ENCODE data around the gene ETFBKMT.
"Not testable (repeated sequence)": the region's sequence is repeated elsewhere in the genome, so short reads cannot be mapped to it uniquely, and the experiment has no call there.

The ETFBKMT gene

DNA sequence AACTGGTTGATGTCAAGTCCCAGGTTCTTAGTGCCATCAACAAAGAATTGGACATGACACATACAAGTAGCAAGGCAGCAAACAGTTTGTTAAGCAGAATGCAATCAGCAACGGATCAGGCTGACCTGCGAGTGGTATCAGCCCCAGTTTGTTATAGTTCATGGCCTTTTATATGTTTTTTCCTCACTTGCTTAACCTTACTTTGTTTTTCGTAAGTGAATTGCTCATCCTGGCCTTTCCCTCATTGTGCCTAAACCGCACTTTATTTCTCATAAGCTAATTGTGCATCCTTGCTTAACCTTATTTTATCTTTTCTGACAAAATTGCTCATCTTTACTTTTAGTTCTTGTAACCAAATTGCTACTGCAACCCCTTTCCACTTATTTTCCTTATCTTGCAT lies 4.1 kb downstream of the ETFBKMT start:
- Histone ChIP-seq H3K9ac (ENCODE audit: low read depth, low read length) (no peak overlapping the region), H3K4me1 (ENCODE audit: control insufficient read depth, insufficient read depth, low read length) (peaks cover under 1% of the 10 kb centered on the region), H3K27me3 (ENCODE audit: control insufficient read depth, insufficient read depth, low read length) (no peaks in the 10 kb centered on the region)

DNA sequence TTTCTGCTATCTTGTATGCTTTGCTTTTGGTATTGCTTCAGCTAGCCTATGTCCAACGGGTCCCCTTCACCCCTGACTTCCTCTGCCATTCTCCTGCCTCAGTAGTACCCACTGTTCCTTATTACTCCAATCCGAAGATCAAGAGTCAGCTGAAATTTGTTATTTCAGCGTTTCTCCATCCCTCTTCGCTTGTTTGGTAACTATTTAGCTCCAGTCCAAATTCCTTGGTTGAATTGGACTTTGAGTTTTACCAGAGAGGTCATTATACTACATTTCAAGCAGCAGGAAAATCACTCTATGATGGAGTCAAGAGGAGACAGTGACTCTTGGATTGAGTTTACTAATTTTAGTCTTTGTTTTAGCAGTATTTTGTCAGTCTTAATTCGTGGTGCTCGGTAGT lies 4.5 kb downstream of the ETFBKMT start:
- no peak overlapping the region for H3K9ac ChIP-seq (ENCODE audit: low read depth, low read length)
- H3K36me3 ChIP-seq (ENCODE audit: control insufficient read depth, insufficient read depth, low read length) = no peaks in the 10 kb centered on the region
- no peaks in the 10 kb centered on the region for H3K27me3 ChIP-seq (ENCODE audit: control insufficient read depth, insufficient read depth, low read length)
- H3K9me3 ChIP-seq (ENCODE audit: control insufficient read depth, insufficient read depth, low read length) = peaks cover 3% of the 10 kb centered on the region
- H3K4me3 ChIP-seq (ENCODE audit: low read depth, low read length) = no peak overlapping the region
- H3K4me1 ChIP-seq (ENCODE audit: control insufficient read depth, insufficient read depth, low read length) = no peaks in the 10 kb centered on the region

More for the DNA sequence above, 4.1 kb downstream of the ETFBKMT start:
- H3K4me3 ChIP-seq (ENCODE audit: low read depth, low read length) = no peak overlapping the region
- H3K36me3 ChIP-seq (ENCODE audit: control insufficient read depth, insufficient read depth, low read length) = no peaks in the 10 kb centered on the region
- H3K9me3 ChIP-seq (ENCODE audit: control insufficient read depth, insufficient read depth, low read length) = peaks cover 3% of the 10 kb centered on the region

DNA sequence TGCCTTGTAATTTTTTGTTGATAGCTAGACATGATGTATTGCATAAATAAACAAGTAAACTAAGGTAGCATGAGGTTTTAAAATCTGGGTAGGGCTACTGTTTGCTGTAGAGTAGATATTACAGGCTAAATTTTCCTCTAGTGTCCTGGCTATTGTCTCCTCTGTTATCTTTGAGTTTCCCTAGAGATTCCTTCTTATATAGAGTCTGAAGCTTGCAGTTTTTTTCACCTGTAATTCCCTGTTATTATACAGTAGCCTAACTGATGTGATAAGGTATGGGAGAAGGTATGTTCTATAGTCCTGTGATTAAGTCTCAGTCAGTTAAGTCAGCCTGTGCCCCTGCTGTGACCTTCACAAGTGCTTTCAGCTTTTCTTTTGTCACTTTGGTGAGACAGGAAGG lies 9.5 kb downstream of the ETFBKMT start:
- peaks cover 3% of the 10 kb centered on the region for H3K9me3 ChIP-seq (ENCODE audit: control insufficient read depth, insufficient read depth, low read length)
- no peaks in the 10 kb centered on the region for H3K27me3 ChIP-seq (ENCODE audit: control insufficient read depth, insufficient read depth, low read length)
- H3K36me3 ChIP-seq (ENCODE audit: control insufficient read depth, insufficient read depth, low read length) = no peaks in the 10 kb centered on the region
- peaks cover 3% of the 10 kb centered on the region for H3K4me1 ChIP-seq (ENCODE audit: control insufficient read depth, insufficient read depth, low read length)
- no peak overlapping the region for H3K9ac ChIP-seq (ENCODE audit: low read depth, low read length)
- H3K4me3 ChIP-seq (ENCODE audit: low read depth, low read length) = no peak overlapping the region

DNA sequence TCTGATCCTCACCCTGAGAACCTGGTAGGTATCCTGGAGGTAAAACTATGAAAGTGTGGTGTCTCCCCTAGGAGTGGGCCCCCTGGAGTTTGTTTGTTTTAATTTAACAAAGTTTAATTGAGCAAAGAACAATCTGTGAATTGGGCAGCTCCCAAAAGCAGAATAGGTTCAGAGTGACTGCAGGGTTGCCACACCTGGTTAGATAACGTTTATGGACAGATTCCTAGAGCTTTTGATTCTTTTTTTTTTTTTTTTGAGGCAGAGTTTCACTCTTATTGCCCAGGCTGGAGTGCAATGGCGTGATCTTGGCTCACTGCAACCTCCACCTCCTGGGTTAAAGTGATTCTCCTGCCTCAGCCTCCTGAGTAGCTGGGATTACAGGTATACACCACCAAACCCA lies 10.1 kb downstream of the ETFBKMT start:
- H3K36me3 ChIP-seq (ENCODE audit: control insufficient read depth, insufficient read depth, low read length); H3K9ac ChIP-seq (ENCODE audit: low read depth, low read length); H3K27me3 ChIP-seq (ENCODE audit: control insufficient read depth, insufficient read depth, low read length); H3K9me3 ChIP-seq (ENCODE audit: control insufficient read depth, insufficient read depth, low read length); H3K4me3 ChIP-seq (ENCODE audit: low read depth, low read length); H3K4me1 ChIP-seq (ENCODE audit: control insufficient read depth, insufficient read depth, low read length): not testable (repeated sequence)

- Histone ChIP-seq H3K4me3 (ENCODE audit: low read depth, low read length) (no peak overlapping the region), H3K4me1 (ENCODE audit: control insufficient read depth, insufficient read depth, low read length) (peaks cover 3% of the 10 kb centered on the region)
These were observed 13.0 kb downstream of the ETFBKMT start for GRCh38 chr12:31672521-31672920.

DNA sequence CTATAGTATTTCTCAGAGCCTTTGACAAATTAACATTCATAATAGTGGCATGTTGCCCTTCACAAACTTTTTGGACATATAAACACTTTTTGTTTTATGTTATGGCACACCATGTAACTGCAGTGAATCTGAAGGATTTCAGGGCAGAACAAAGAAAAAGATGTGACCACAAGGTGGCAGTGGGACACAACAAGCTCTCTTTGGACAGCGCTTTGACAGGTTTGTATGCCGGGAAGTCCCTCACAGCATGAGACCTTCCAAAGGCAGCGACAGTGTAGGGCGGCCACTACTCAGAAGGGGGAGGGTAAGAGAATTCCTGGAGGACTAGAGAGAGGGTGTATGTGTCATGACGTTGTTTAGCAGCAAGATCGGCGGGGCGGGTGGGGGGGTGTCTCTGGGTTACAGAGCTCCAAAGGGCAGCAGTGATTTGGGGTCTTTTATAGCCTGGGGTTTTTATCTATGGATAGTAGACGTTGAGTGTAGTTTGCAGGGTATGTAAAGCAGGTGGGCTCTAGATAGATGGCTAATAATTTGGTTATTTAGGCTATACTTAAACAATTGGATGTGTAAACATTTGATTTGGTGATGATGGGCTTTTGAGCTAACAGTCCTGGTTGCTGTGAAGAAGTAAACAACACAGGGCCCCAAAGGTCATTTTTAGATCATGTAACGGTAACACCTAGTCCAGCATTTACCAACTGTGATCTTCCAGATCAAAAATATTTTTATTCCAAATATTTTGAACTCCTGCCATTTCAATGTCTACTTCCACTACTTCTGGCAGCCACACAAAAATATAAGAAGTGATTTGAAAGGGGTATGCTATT lies 22.9 kb downstream of the ETFBKMT start:
- Histone ChIP-seq H3K4me3 (ENCODE audit: low read depth, low read length) (no peak overlapping the region), H3K9ac (ENCODE audit: low read depth, low read length) (no peak overlapping the region), H3K36me3 (ENCODE audit: control insufficient read depth, insufficient read depth, low read length) (no peaks in the 10 kb centered on the region), H3K27me3 (ENCODE audit: control insufficient read depth, insufficient read depth, low read length) (no peaks in the 10 kb centered on the region), H3K4me1 (ENCODE audit: control insufficient read depth, insufficient read depth, low read length) (no peaks in the 10 kb centered on the region), H3K9me3 (ENCODE audit: control insufficient read depth, insufficient read depth, low read length) (no peaks in the 10 kb centered on the region)

More at GRCh38 chr12:31672521-31672920, 13.0 kb downstream of the ETFBKMT start:
- Histone ChIP-seq H3K36me3 (ENCODE audit: control insufficient read depth, insufficient read depth, low read length) (no peaks in the 10 kb centered on the region), H3K27me3 (ENCODE audit: control insufficient read depth, insufficient read depth, low read length) (no peaks in the 10 kb centered on the region), H3K9ac (ENCODE audit: low read depth, low read length) (no peak overlapping the region), H3K9me3 (ENCODE audit: control insufficient read depth, insufficient read depth, low read length) (no peaks in the 10 kb centered on the region)

GRCh38 chr12:31685801-31686200 lies 26.3 kb downstream of the ETFBKMT start:
- H3K4me3 ChIP-seq (ENCODE audit: low read depth, low read length) = no peak overlapping the region

GRCh38 chr12:31687101-31687527 lies 27.6 kb downstream of the ETFBKMT start:
- Histone ChIP-seq H3K27me3 (ENCODE audit: control insufficient read depth, insufficient read depth, low read length) (no peaks in the 10 kb centered on the region), H3K4me1 (ENCODE audit: control insufficient read depth, insufficient read depth, low read length) (no peaks in the 10 kb centered on the region), H3K36me3 (ENCODE audit: control insufficient read depth, insufficient read depth, low read length) (no peaks in the 10 kb centered on the region), H3K4me3 (ENCODE audit: low read depth, low read length) (no peak overlapping the region), H3K9me3 (ENCODE audit: control insufficient read depth, insufficient read depth, low read length) (no peaks in the 10 kb centered on the region), H3K9ac (ENCODE audit: low read depth, low read length) (no peak overlapping the region)

More at GRCh38 chr12:31685801-31686200, 26.3 kb downstream of the ETFBKMT start:
- H3K36me3 ChIP-seq (ENCODE audit: control insufficient read depth, insufficient read depth, low read length) = no peaks in the 10 kb centered on the region
- no peaks in the 10 kb centered on the region for H3K27me3 ChIP-seq (ENCODE audit: control insufficient read depth, insufficient read depth, low read length)
- H3K9me3 ChIP-seq (ENCODE audit: control insufficient read depth, insufficient read depth, low read length) = no peaks in the 10 kb centered on the region
- H3K4me1 ChIP-seq (ENCODE audit: control insufficient read depth, insufficient read depth, low read length) = no peaks in the 10 kb centered on the region
- H3K9ac ChIP-seq (ENCODE audit: low read depth, low read length) = no peak overlapping the region

- H3K36me3 ChIP-seq (ENCODE audit: control insufficient read depth, insufficient read depth, low read length); H3K27me3 ChIP-seq (ENCODE audit: control insufficient read depth, insufficient read depth, low read length); H3K9me3 ChIP-seq (ENCODE audit: control insufficient read depth, insufficient read depth, low read length); H3K4me1 ChIP-seq (ENCODE audit: control insufficient read depth, insufficient read depth, low read length); H3K4me3 ChIP-seq (ENCODE audit: low read depth, low read length); H3K9ac ChIP-seq (ENCODE audit: low read depth, low read length): not testable (repeated sequence)
These were observed 30.4 kb downstream of the ETFBKMT start for GRCh38 chr12:31689921-31690320.

DNA sequence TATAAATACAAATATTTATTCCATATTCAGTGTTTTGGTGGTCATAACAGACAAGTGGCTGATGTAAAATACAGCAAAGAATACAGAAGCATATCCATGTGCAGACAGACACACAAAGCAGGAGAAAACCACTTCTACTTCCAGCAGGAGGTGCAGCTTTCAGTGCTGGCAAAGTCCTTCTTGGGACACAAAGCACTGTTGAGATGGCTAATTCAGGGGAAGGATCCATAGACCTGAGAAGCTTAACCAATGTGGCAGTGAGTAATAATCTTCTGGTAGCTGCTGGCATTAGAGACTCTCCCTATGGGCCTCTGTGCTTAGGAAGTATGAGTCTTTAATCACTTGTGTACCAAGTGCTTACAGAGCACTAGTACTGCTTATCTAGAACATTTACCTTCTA lies 42.6 kb downstream of the ETFBKMT start:
- H3K27me3 ChIP-seq (ENCODE audit: control insufficient read depth, insufficient read depth, low read length) = no peaks in the 10 kb centered on the region
- no peak overlapping the region for H3K9ac ChIP-seq (ENCODE audit: low read depth, low read length)
- H3K4me1 ChIP-seq (ENCODE audit: control insufficient read depth, insufficient read depth, low read length) = no peaks in the 10 kb centered on the region
- no peaks in the 10 kb centered on the region for H3K36me3 ChIP-seq (ENCODE audit: control insufficient read depth, insufficient read depth, low read length)
- H3K4me3 ChIP-seq (ENCODE audit: low read depth, low read length) = no peak overlapping the region
- H3K9me3 ChIP-seq (ENCODE audit: control insufficient read depth, insufficient read depth, low read length) = no peaks in the 10 kb centered on the region

DNA sequence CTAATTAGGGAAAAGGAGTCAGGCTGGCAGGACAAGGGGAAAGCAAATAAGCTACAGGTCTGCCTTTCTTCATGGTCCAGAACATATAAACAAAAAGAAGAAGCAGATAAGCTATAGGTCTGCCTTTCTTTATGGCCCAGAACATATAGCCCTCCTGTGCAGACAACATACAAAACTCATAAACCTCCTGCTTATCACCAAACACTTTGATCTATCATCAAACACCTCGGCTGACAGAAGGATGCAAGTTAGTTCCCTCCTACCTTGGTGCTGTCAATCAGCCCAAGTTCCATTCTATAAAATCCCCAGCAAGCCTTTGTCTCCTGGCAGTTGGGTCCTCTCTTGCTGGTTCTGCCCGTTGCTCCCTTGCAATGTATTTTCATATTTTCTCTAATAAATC lies 46.1 kb downstream of the ETFBKMT start:
- Histone ChIP-seq H3K9me3 (ENCODE audit: control insufficient read depth, insufficient read depth, low read length) (no peaks in the 10 kb centered on the region), H3K9ac (ENCODE audit: low read depth, low read length) (no peak overlapping the region), H3K27me3 (ENCODE audit: control insufficient read depth, insufficient read depth, low read length) (no peaks in the 10 kb centered on the region), H3K4me3 (ENCODE audit: low read depth, low read length) (no peak overlapping the region), H3K4me1 (ENCODE audit: control insufficient read depth, insufficient read depth, low read length) (no peaks in the 10 kb centered on the region), H3K36me3 (ENCODE audit: control insufficient read depth, insufficient read depth, low read length) (no peaks in the 10 kb centered on the region)

DNA sequence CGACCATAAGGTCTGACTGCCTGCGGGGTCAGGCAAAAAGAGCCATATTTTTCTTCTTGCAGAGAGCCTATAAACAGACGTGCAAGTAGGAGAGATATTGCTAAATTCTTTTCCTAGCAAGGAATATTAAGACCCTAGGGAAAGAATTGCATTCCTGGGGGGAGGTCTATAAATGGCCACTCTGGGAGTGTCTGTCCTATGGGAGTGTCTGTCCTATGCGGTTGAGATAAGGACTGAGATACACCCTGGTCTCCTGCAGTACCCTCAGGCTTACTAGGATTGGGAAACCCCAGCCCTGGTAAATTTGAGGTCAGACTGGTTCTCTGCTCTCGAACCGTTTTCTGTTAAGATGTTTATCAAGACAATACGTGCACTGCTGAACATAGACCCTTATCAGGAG lies 48.6 kb downstream of the ETFBKMT start:
- not testable (repeated sequence) for H3K9me3 ChIP-seq (ENCODE audit: control insufficient read depth, insufficient read depth, low read length); H3K27me3 ChIP-seq (ENCODE audit: control insufficient read depth, insufficient read depth, low read length); H3K36me3 ChIP-seq (ENCODE audit: control insufficient read depth, insufficient read depth, low read length)

More for the DNA sequence above, 48.6 kb downstream of the ETFBKMT start:
- H3K4me1 ChIP-seq (ENCODE audit: control insufficient read depth, insufficient read depth, low read length); H3K4me3 ChIP-seq (ENCODE audit: low read depth, low read length); H3K9ac ChIP-seq (ENCODE audit: low read depth, low read length): not testable (repeated sequence)
